Measurements from ENCODE around the gene PTPRS. TPM values are rescaled to one million over a fixed set of nuclear protein-coding genes. Genes with fewer than 3 reads are reported as not detected.

PTPRS gene
- total RNA-seq, 1 donor from 2014 or later, result 1,064 TPM

GRCh38 chr19:5307655-5308054, 33.0 kb downstream of the PTPRS start:
- Mint-ChIP-seq H3K27ac (ENCODE audit: unreplicated experiment) (peak overlapping the region; percentile 59), H3K27me3 (ENCODE audit: unreplicated experiment) (peaks cover 17% of the 10 kb centered on the region), H3K4me3 (ENCODE audit: unreplicated experiment) (peak overlapping the region; percentile 46), H3K36me3 (ENCODE audit: unreplicated experiment) (no peaks in the 10 kb centered on the region), H3K4me1 (ENCODE audit: low read depth, unreplicated experiment) (peaks cover 17% of the 10 kb centered on the region), H3K9me3 (ENCODE audit: unreplicated experiment) (peaks cover 4% of the 10 kb centered on the region)
- TF ChIP-seq CTCF (IDR thresholded peaks at IDR 0.05; ENCODE audit: partially characterized antibody, unreplicated experiment), result no peak
- no peak for DNase-seq

GRCh38 chr19:5305163-5305562, 35.4 kb downstream of the PTPRS start:
- no peaks in the 10 kb centered on the region for H3K36me3 Mint-ChIP-seq (ENCODE audit: unreplicated experiment)
- H3K4me1 Mint-ChIP-seq (ENCODE audit: low read depth, unreplicated experiment), result peaks cover 19% of the 10 kb centered on the region
- no peak overlapping the region for H3K4me3 Mint-ChIP-seq (ENCODE audit: unreplicated experiment)
- TF ChIP-seq CTCF (IDR thresholded peaks at IDR 0.05; ENCODE audit: partially characterized antibody, unreplicated experiment), result no peak
- H3K27me3 Mint-ChIP-seq (ENCODE audit: unreplicated experiment), result peaks cover 11% of the 10 kb centered on the region
- no peak for DNase-seq
- no peak overlapping the region for H3K27ac Mint-ChIP-seq (ENCODE audit: unreplicated experiment)
- H3K9me3 Mint-ChIP-seq (ENCODE audit: unreplicated experiment), result peaks cover 8% of the 10 kb centered on the region

GRCh38 chr19:5304486-5304885, 36.1 kb downstream of the PTPRS start:
- H3K9me3 Mint-ChIP-seq (ENCODE audit: unreplicated experiment), result peaks cover 8% of the 10 kb centered on the region
- no peak for DNase-seq
- no peak for TF ChIP-seq CTCF (IDR thresholded peaks at IDR 0.05; ENCODE audit: partially characterized antibody, unreplicated experiment)
- no peak overlapping the region for H3K4me3 Mint-ChIP-seq (ENCODE audit: unreplicated experiment)
- H3K27me3 Mint-ChIP-seq (ENCODE audit: unreplicated experiment), result peaks cover 4% of the 10 kb centered on the region
- peaks cover 15% of the 10 kb centered on the region for H3K4me1 Mint-ChIP-seq (ENCODE audit: low read depth, unreplicated experiment)
- H3K27ac Mint-ChIP-seq (ENCODE audit: unreplicated experiment), result no peak overlapping the region
- H3K36me3 Mint-ChIP-seq (ENCODE audit: unreplicated experiment), result no peaks in the 10 kb centered on the region

- no peak for DNase-seq
Observed at GRCh38 chr19:5303208-5303607, 37.4 kb downstream of the PTPRS start.

GRCh38 chr19:5302396-5302795, 38.2 kb downstream of the PTPRS start:
- no peak for DNase-seq
- no peak for TF ChIP-seq CTCF (IDR thresholded peaks at IDR 0.05; ENCODE audit: partially characterized antibody, unreplicated experiment)
- no peak overlapping the region for H3K4me3 Mint-ChIP-seq (ENCODE audit: unreplicated experiment)
- H3K27ac Mint-ChIP-seq (ENCODE audit: unreplicated experiment), result no peak overlapping the region
- peaks cover 14% of the 10 kb centered on the region for H3K9me3 Mint-ChIP-seq (ENCODE audit: unreplicated experiment)
- peaks cover 13% of the 10 kb centered on the region for H3K27me3 Mint-ChIP-seq (ENCODE audit: unreplicated experiment)
- peaks cover 12% of the 10 kb centered on the region for H3K4me1 Mint-ChIP-seq (ENCODE audit: low read depth, unreplicated experiment)
- H3K36me3 Mint-ChIP-seq (ENCODE audit: unreplicated experiment), result no peaks in the 10 kb centered on the region

More at GRCh38 chr19:5303208-5303607, 37.4 kb downstream of the PTPRS start:
- Mint-ChIP-seq H3K4me1 (ENCODE audit: low read depth, unreplicated experiment) (peaks cover 13% of the 10 kb centered on the region), H3K36me3 (ENCODE audit: unreplicated experiment) (no peaks in the 10 kb centered on the region), H3K4me3 (ENCODE audit: unreplicated experiment) (no peak overlapping the region), H3K27me3 (ENCODE audit: unreplicated experiment) (peaks cover 12% of the 10 kb centered on the region), H3K9me3 (ENCODE audit: unreplicated experiment) (peaks cover 10% of the 10 kb centered on the region), H3K27ac (ENCODE audit: unreplicated experiment) (no peak overlapping the region)
- no peak for TF ChIP-seq CTCF (IDR thresholded peaks at IDR 0.05; ENCODE audit: partially characterized antibody, unreplicated experiment)

Measured in glutamatergic neuron (in vitro differentiated cells).